ENCODE measurements around the gene KRTAP10-1.

The KRTAP10-1 gene

GRCh38 chr21:44495611-44496563, 44.1 kb downstream of the KRTAP10-1 start:
- no peak for DNase-seq (ENCODE audit: low read depth, low spot score)
- no peak overlapping the region for H3K4me3 ChIP-seq (ENCODE audit: low read length)

GRCh38 chr21:44494956-44495355, 45.0 kb downstream of the KRTAP10-1 start:
- no peak overlapping the region for H3K4me3 ChIP-seq (ENCODE audit: low read length)
- no peak for DNase-seq (ENCODE audit: low read depth, low spot score)

- H3K4me3 ChIP-seq (ENCODE audit: low read length): no peak overlapping the region
Observed at GRCh38 chr21:44494418-44494817, 45.6 kb downstream of the KRTAP10-1 start.

GRCh38 chr21:44492567-44493385, 47.2 kb downstream of the KRTAP10-1 start:
- no peak overlapping the region for H3K4me3 ChIP-seq (ENCODE audit: low read length)
- no peak for DNase-seq (ENCODE audit: low read depth, low spot score)

More at GRCh38 chr21:44494418-44494817, 45.6 kb downstream of the KRTAP10-1 start:
- DNase-seq (ENCODE audit: low read depth, low spot score): no peak

GRCh38 chr21:44490816-44491215, 49.2 kb downstream of the KRTAP10-1 start:
- DNase-seq (ENCODE audit: low read depth, low spot score): no peak
- H3K4me3 ChIP-seq (ENCODE audit: low read length): no peak overlapping the region

GRCh38 chr21:44490405-44490804, 49.6 kb downstream of the KRTAP10-1 start:
- H3K4me3 ChIP-seq (ENCODE audit: low read length): no peak overlapping the region
- DNase-seq (ENCODE audit: low read depth, low spot score): no peak

- DNase-seq (ENCODE audit: low read depth, low spot score): no peak
- no peak overlapping the region for H3K4me3 ChIP-seq (ENCODE audit: low read length)
Observed at GRCh38 chr21:44489962-44490361, 50.0 kb downstream of the KRTAP10-1 start.

Measured in Jurkat, Clone E6-1 (cell line).